Colonic mucosa (tissue), 4 donors: ENCODE data around the gene FAM83C. TPM values are rescaled to one million over a fixed set of nuclear protein-coding genes. Genes with fewer than 3 reads are reported as not detected.
"Not testable (repeated sequence)": the region's sequence is repeated elsewhere in the genome, so short reads cannot be mapped to it uniquely, and the experiment has no call there.

ENCODE experiments used
- DNase-seq: peaks from one replicate; pipeline ENCODE4 v3.0.0-alpha.2; 2020
- H3K27ac ChIP-seq: fragments of 200-600 bp; one replicate; pipeline ENCODE4 v1.8.0; 2021
- H3K27me3 ChIP-seq: fragments of 200-600 bp; one replicate; pipeline ENCODE4 v1.8.0; 2021
- H3K36me3 ChIP-seq: fragments of 200-600 bp; one replicate; pipeline ENCODE4 v1.8.0; 2021
- H3K4me1 ChIP-seq: fragments of 200-600 bp; one replicate; pipeline ENCODE4 v1.8.0; 2021; ENCODE audit warnings: mild to moderate bottlenecking
- H3K4me3 ChIP-seq: fragments of 200-600 bp; one replicate; pipeline ENCODE4 v1.8.0; 2021
- H3K9ac ChIP-seq, 2 donors: one replicate each; pipeline ENCODE4 v1.7.0; 2013; ENCODE audit warnings: control low read depth in 2 of 2, low read depth in 2 of 2, low read length in 2 of 2
- H3K9me3 ChIP-seq: fragments of 200-600 bp; one replicate; pipeline ENCODE4 v1.8.0; 2021
- intact Hi-C: fragments of 100-400 bp; cut with DNase I; formaldehyde crosslinking; loops from one replicate; pipeline ENCODE4 v1.14.1; 2022
- total RNA-seq, 2 donors: library from RNA; stranded (reverse); fragmentation: NEBNext Ultra II Directional in 1 of 2; extraction: Animal tissue kit (Norgen Biotek cat#: 25700) in 1 of 2; gene quantifications; one replicate each; pipeline ENCODE4 v1.2.1, GENCODE V29; 2021
- TF ChIP-seq, protein P1 (sequence below): fragments of 200-600 bp; IDR thresholded peaks from one replicate; pipeline ENCODE4 v1.8.0; 2022; ENCODE audit warnings: antibody characterized with exemption, mild to moderate bottlenecking
- donor health status: healthy.
- donor health status: DM: no; HTN: no; CAD: no.
- donor health status: DM: no; HTN: no; CAD: no.

The FAM83C gene
- total RNA-seq, 2 donors from 2014 or later, result 0.45 TPM; not detected in 1

DNA sequence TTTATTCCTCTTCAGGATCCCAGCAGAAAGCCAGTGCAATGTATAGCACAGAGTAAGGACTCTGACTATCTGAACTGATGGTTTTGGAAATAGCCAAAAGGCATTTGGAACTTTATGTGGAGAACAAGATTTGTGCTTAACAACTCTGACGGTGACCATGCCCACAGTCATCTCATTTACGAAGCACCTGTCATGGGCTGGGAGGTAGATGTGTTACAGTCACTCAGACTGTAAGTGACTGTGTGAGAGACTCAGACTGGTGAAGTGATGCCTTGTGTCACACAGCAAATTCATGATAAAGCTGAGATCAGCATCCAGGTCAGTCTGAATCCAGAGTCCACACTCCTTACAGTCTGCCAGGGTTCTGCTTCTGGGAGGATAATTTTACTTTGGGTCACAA, 23.9 kb upstream of the FAM83C start:
- H3K36me3 ChIP-seq, result no peaks in the 10 kb centered on the region
- H3K9ac ChIP-seq, result no peak overlapping the region
- H3K9me3 ChIP-seq, result no peaks in the 10 kb centered on the region
- H3K27me3 ChIP-seq, result no peaks in the 10 kb centered on the region
- no peak overlapping the region for H3K27ac ChIP-seq
- no peak overlapping the region for H3K4me3 ChIP-seq
- TF ChIP-seq, protein P1, sequence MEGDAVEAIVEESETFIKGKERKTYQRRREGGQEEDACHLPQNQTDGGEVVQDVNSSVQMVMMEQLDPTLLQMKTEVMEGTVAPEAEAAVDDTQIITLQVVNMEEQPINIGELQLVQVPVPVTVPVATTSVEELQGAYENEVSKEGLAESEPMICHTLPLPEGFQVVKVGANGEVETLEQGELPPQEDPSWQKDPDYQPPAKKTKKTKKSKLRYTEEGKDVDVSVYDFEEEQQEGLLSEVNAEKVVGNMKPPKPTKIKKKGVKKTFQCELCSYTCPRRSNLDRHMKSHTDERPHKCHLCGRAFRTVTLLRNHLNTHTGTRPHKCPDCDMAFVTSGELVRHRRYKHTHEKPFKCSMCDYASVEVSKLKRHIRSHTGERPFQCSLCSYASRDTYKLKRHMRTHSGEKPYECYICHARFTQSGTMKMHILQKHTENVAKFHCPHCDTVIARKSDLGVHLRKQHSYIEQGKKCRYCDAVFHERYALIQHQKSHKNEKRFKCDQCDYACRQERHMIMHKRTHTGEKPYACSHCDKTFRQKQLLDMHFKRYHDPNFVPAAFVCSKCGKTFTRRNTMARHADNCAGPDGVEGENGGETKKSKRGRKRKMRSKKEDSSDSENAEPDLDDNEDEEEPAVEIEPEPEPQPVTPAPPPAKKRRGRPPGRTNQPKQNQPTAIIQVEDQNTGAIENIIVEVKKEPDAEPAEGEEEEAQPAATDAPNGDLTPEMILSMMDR, result no peak
- intact Hi-C loops, result no loop called here
- DNase-seq, result no peak
- peaks cover 4% of the 10 kb centered on the region for H3K4me1 ChIP-seq

DNA sequence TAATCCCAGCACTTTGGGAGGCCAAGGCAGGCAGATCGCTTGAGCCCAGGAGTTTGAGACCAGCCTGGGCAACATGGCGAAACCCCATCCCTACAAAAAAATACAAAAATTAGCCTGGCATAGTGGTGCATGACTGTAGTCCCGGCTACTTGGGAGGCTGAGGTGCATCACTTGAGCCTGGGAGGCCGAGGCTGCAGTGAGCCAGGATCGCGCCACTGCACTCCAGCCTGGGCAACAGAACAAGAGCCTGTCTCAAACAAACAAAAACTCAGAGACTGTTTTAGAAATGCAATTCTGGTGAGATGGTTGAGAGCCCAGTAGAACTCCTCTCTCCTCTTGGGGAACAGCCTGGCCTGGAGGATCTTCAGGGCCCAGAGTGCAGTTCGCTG, 23.4 kb upstream of the FAM83C start:
- intact Hi-C loops, H3K4me3 ChIP-seq, H3K36me3 ChIP-seq, H3K27ac ChIP-seq, DNase-seq, H3K9me3 ChIP-seq, H3K27me3 ChIP-seq, H3K4me1 ChIP-seq, H3K9ac ChIP-seq: not testable (repeated sequence)

DNA sequence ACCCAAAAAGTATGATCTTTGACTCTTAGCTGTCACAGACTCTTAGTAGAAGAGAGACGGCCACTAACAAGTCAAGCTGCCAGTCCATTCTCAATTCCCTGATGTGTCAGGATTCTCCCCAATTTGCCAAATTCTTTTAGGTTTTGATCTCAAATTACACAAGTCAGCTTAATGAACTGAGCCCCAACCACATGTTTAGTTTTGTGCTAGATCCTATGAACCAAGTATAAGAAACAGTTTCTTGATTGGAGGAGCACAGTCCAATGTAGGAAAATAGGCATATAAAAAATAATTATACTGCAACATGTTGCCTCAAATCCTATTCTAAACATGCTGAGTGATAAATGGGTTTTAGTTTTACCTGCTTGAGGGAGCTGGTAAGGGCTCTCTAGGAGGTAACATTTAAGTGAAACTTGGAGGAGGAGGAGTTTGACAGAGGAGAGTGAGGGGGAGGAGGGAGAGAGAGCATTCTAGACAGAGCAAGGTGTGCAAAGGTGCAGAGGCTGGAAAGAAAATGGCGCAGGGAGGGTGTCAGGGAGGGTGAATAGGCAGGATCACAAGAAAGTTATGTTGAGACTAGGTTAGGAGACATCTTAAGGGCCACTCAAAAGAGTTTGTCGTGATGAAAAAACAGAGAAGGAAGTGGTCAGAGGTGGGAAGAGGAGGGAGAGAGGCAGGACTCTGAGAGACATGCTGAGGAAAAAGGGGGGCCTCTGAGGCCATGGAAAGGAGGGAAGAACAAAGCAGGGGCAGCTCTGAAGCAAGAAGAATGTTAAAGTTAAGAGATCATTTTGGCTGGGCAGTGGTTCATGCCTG, 22.8 kb upstream of the FAM83C start:
- H3K36me3 ChIP-seq, result no peaks in the 10 kb centered on the region
- no peaks in the 10 kb centered on the region for H3K9me3 ChIP-seq
- no peak overlapping the region for H3K27ac ChIP-seq
- TF ChIP-seq, protein P1, result no peak
- no peaks in the 10 kb centered on the region for H3K27me3 ChIP-seq
- H3K9ac ChIP-seq, result no peak overlapping the region
- H3K4me3 ChIP-seq, result no peak overlapping the region
- intact Hi-C loops, result no loop called here
- DNase-seq, result no peak
- H3K4me1 ChIP-seq, result peaks cover 4% of the 10 kb centered on the region

DNA sequence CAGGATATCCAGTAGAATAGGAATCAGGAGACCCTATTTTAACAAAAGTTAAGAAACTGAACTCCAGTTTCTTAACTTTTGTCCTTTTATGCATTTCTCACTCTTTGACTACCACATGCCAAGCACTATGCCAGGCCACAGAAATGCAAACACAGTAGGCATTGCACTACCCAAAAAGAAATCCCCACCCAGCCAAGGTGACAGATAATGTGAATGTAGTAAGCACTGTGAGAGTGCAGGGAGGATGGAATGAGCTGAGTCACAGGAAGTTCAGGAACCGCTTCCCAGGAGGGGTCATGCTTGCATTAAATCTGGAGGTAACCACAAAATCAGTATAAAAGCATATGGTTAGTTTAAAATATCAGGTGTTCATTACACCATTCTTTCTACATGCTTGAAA, 20.1 kb upstream of the FAM83C start:
- Histone ChIP-seq H3K4me3 (no peak overlapping the region), H3K36me3 (no peaks in the 10 kb centered on the region), H3K9me3 (no peaks in the 10 kb centered on the region), H3K27me3 (no peaks in the 10 kb centered on the region), H3K27ac (no peak overlapping the region), H3K9ac (no peak overlapping the region), H3K4me1 (no peaks in the 10 kb centered on the region)
- no peak for DNase-seq
- TF ChIP-seq, protein P1, result no peak
- intact Hi-C loops, result no loop called here

DNA sequence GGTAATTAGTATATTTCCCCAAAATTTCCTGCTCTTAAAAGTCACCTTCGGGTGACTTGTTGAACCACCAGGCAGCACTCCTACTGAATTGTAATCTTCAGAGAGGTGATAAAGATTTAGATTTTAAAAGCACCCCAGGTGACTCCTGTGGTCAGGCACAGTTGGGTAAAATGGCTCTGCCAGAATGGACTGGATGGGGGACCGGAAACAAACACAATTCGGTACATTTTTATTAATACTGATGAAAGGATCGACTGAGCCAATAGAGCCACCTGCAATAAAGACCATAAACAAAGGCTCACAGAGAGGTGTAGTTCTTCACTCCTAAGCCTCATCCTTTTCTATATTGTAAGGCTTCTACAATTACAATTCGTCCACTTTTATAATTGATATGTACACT, 19.6 kb upstream of the FAM83C start:
- Histone ChIP-seq H3K27ac (no peak overlapping the region), H3K27me3 (no peaks in the 10 kb centered on the region), H3K36me3 (no peaks in the 10 kb centered on the region), H3K4me3 (no peak overlapping the region), H3K9ac (no peak overlapping the region), H3K9me3 (no peaks in the 10 kb centered on the region), H3K4me1 (no peaks in the 10 kb centered on the region)
- TF ChIP-seq, protein P1, result no peak
- no peak for DNase-seq
- intact Hi-C loops, result no loop called here

DNA sequence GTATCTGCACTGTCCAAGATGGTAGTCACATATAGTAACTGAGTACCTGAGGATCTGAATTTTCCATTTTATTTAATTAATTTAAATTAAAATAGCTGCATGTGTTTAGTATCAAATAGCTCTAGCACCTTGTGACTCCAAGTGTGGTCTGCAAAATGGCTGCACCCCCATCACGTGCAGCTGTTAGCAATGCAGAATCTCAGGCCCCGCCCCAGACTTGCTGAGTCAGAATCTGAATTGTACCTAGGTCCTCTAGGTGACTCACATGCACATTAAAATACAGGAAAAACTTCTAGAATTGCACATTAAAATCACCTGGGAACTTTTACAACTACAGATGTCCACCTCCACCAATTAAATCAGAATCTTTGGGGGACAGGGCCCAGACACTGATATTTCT, 19.2 kb upstream of the FAM83C start:
- TF ChIP-seq, protein P1, result no peak
- Histone ChIP-seq H3K36me3 (no peaks in the 10 kb centered on the region), H3K4me1 (no peaks in the 10 kb centered on the region), H3K27ac (no peak overlapping the region), H3K27me3 (no peaks in the 10 kb centered on the region), H3K4me3 (no peak overlapping the region), H3K9me3 (no peaks in the 10 kb centered on the region), H3K9ac (no peak overlapping the region)
- DNase-seq, result peak; percentile 76
- intact Hi-C loops, result no loop called here
